Measurements from ENCODE around the gene DACT3. TPM values are rescaled to one million over a fixed set of nuclear protein-coding genes. Genes with fewer than 3 reads are reported as not detected.

The DACT3 gene
- total RNA-seq, 4 donors from 2014 or later = 0.31 to 0.79 (median 0.52) TPM

DNA sequence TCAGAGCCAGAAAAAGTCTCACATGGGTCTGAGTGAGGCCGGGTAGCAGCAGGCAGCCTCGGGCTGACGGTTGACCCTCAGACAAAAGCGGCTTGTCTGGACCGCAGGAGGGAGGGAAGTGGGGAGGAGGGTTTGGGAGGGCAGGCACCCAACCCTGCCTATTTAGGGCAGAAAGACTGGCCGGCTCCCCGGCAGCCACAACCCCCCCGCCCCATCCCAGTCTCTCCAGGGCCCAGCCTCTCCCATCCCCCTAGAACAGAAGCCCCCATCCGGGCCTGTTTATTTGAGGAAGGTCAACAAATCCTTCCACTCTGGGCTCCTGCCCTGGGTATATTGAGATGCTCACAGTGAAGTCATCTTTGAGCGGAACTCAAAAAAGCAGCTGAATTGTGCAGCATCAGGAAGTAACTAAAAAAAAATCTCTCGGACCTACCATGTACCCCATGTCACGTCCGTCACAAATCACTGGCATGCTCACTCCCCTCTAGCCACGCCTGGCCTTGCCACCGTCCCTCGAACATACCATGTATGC, 6.3 kb downstream of the DACT3 start:
- TF ChIP-seq, protein P1, sequence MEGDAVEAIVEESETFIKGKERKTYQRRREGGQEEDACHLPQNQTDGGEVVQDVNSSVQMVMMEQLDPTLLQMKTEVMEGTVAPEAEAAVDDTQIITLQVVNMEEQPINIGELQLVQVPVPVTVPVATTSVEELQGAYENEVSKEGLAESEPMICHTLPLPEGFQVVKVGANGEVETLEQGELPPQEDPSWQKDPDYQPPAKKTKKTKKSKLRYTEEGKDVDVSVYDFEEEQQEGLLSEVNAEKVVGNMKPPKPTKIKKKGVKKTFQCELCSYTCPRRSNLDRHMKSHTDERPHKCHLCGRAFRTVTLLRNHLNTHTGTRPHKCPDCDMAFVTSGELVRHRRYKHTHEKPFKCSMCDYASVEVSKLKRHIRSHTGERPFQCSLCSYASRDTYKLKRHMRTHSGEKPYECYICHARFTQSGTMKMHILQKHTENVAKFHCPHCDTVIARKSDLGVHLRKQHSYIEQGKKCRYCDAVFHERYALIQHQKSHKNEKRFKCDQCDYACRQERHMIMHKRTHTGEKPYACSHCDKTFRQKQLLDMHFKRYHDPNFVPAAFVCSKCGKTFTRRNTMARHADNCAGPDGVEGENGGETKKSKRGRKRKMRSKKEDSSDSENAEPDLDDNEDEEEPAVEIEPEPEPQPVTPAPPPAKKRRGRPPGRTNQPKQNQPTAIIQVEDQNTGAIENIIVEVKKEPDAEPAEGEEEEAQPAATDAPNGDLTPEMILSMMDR (IDR thresholded peaks at IDR 0.05) = no peak
- DNase-seq (ENCODE audit: low spot score) = no peak
- no peak for ATAC-seq (ENCODE audit: low FRiP score)

DNA sequence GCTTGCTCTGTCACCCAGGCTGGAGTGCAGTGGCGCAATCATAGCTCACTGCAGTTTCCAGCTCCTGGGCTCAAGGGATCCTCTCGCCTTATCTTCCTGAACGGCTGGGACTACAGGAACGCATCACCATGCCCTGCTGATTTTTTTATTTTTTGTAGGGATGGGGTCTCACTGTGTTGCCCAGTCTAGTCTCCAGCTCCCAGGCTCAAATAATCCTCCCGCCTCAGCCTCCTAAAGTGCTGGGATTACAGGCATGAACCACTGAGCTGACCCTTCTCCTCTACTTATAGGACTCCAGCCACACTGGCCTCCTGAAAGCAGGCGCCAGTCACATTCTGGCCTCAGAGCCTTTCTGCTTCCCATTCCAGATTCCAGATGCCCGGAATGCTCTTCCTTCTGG, 10.5 kb downstream of the DACT3 start:
- no peak for ATAC-seq (ENCODE audit: low FRiP score)
- TF ChIP-seq, protein P1 (IDR thresholded peaks at IDR 0.05) = no peak
- no peak for DNase-seq (ENCODE audit: low spot score)

DNA sequence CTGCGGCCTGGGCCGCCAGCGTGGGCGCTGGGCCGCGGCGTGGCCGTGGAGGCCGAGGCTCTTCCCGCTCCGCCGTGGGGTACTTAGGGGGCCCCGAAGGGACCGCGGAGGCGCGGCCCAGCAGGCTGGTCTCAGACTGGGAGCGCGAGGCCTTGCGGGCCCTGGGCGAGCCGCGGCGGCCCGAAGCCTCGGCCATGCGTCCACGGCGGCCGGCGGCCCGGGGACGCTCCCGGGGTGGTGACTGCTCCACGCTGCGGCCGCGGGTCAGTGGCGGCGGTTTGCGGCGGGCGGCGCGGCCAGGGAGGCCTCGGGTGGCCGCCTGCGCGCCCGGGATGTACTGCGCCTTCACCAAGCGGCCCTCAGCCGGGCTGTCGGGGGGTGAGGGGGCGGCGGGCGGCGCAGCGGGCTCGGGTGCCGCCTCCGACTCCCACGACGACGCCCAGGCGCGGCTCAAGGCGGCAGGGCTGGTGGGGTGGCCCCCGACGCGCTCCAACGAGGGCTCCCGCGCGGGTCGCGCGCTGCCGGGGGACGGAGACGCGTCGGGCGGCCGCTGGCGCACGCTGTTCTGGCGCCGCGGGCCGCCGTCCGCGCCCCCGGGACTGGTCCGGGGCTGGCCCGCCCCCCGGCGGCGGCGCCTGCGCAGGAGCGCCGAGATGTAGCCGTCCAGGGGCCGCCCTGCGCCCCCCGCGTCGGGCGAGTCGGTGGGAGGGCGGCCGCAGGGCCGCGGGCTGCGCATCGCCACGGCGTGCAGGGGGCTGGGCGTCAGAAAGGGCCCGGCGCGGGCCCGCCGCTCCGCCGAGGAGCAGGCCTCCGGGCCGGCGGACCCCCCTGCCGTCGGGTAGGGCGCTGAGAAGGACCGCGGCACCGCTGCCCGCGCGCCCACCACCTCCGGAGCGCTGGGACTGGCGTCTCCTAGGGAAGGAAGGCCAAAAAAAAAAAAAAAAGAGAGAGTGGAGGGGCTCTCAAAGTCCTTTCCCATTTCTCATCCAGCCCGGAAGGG, 11.7 kb downstream of the DACT3 start:
- no peak for DNase-seq (ENCODE audit: low spot score)
- no peak for ATAC-seq (ENCODE audit: low FRiP score)
- TF ChIP-seq, protein P1 (IDR thresholded peaks at IDR 0.05) = no peak

DNA sequence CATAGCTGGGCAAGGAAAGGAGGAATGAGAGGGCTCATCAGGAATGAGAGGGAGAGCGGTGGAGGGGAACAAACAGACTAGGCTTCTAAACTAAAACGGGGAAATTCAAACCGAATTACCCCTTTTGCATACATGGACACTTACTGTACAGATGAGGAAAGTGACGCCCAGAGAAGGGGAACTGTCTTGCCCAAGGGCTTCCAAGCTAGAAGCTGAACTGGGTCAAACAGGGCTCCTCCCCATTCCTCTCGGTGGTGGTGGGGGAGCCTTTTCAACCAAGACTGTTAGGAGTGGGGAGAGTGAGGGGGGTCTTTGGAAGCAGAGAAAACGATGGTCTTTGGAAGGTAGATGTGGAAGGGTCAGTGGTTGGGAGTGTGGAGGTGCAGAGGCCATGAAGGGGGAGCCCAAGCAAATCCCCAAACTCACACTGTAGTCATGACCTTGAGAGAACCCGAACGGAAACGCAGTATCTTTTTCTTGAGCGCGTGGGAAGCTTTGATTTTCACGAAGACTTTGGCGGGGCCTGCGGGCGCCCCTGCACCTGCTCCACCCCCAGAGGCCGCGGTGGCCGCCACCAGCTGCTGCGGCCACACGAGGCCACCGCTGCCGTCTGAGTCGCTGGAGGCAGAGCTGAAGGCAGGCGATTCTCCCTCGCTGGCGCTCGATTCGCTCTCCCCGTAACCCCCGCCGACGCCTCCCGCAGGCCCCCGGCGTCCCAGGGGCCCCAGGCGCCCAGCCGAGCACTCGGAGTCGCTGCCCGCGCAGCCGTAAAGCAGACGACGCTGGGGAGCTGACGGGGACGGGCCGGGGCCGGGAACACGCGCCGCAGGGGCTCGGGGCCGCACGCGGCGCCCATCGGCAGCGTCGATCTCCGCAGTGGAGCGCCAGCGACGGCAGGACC, 12.7 kb downstream of the DACT3 start:
- no peak for ATAC-seq (ENCODE audit: low FRiP score)

DNA sequence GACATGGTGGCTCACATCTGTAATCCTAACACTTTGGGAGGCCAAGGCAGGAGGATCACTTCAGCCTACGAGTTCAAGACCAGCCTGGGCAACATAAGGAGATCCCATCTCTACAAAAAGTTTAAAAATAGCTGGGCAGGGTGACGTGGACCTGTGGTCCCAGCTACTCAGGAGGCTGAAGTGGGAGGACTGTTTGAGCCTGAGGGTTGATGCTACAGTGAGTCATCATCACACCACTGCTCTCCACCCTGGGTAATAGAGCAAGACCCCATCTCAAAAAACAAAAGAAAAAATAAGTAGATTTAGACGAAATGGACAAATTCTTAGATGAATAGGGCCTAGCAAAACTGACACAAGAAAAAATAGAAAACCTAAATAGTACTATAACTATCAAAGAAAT, 14.6 kb downstream of the DACT3 start:
- ATAC-seq (ENCODE audit: low FRiP score) (no peak), DNase-seq (ENCODE audit: low spot score) (no peak)
- TF ChIP-seq, protein P1 (IDR thresholded peaks at IDR 0.05) = no peak

More for the DNA sequence above, 12.7 kb downstream of the DACT3 start:
- DNase-seq (ENCODE audit: low spot score) = no peak
- TF ChIP-seq, protein P1 (IDR thresholded peaks at IDR 0.05) = no peak

DNA sequence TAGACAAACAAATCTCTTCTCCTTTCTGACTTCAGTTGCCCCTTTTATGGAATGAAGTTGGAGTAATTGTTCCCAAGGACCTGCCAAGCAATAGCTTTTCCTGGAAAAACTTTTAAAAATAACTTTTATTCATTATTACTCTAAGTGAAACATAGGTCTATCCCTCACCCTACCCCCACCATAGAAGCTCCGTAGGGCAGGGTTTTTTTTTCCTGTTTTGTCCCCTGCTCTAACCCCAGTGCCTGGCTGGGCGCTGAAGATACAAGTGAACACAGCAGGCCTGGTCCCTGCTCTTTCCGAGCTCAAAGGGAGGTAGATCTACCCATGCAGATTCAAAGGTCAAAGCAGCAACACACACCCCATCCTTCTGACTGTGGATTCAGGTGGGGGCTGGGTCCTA, 16.3 kb downstream of the DACT3 start:
- ATAC-seq (ENCODE audit: low FRiP score) (no peak), DNase-seq (ENCODE audit: low spot score) (no peak)
- TF ChIP-seq, protein P1 (IDR thresholded peaks at IDR 0.05) = no peak

Measured in omental fat pad (tissue), 4 donors.